SH-SY5Y (cell line): ENCODE results near the gene TYMP.

Source experiments
- GATA2 ChIP-seq: IDR thresholded peaks from 2 replicates; pipeline ENCODE4 v1.6.1; 2011; ENCODE audit warnings: mild to moderate bottlenecking, low read depth, low read length
- GATA3 ChIP-seq: IDR thresholded peaks from 2 replicates; pipeline ENCODE4 v1.6.1; 2011; ENCODE audit warnings: low read depth, mild to moderate bottlenecking, low read length, moderate library complexity

DNA sequence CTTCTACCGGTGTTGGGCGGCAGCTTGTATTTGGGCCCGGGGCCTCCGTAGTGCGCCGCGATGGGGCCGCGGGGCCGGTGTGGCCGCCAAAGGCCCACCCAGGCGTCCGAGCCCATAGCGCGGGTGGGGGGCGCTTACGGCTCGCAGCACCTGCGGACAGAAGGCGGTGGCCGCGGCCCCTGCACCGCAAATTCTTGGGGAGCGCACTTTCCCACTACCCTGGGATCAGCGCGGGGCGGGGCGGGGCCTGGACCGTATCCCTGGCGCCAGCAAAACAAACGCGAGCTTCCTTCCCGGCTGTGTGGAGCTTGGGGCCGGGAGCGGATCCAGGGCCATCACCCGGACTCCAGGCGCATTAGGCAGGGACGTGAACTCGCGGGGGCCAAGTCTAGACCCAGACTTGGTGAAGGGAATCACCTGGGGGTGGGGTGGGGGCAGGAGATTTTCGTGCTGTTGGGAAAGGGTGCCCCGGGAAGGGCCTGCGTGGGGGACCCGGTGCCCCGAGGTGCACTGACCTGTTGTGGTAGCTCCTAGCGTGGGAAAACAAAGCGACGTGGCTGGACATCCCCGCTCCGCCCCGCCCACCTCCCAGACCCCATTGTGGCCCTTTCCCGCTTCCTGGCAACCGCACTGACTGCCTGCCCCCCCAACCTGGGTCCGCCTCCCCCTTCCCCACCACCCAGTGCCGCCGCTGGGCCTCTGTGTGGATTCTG lies 2.3 kb upstream of the TYMP start:
- TF ChIP-seq GATA2 (no peak), GATA3 (no peak)
